ENCODE measurements around the gene EPHB1.

The EPHB1 gene

GRCh38 chr3:135235541-135235940, 440.5 kb downstream of the EPHB1 start:
- DNase-seq: no peak

DNA sequence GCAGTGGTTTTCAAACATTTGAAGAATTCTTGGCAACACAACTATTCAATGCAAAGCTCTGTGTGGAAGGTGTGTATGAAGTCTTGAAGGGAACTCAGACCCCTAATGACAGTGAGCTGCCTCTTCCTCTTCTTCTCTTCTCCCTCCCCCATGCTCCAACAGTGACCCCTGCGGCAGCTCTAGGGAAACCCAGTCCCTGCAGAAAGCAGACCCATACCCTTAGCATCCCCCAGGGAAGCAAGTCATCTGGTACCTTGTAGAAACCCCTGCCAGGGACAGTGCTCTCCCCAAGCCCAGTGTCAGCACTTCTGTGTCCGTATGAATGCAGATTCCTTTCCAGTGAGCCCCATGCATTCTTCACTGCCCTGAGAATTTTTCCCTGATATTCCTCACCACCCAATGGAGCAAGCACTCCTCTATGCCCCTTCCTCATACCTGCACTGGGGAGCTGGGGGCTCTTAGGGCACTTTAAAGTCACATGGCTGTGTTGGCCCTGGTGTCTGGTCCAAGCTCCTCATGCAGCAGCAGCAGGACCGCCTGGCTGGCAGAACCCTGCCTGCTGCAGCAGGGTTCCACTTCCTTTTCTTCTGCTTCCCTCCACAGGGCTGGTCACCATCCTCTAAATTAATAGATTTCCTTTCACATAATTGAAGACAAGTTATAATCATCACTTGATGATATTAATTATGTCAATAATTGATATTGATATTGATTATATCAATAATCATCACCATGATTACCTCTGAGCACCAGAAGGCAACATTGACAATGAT, 442.5 kb downstream of the EPHB1 start:
- no peak for DNase-seq

DNA sequence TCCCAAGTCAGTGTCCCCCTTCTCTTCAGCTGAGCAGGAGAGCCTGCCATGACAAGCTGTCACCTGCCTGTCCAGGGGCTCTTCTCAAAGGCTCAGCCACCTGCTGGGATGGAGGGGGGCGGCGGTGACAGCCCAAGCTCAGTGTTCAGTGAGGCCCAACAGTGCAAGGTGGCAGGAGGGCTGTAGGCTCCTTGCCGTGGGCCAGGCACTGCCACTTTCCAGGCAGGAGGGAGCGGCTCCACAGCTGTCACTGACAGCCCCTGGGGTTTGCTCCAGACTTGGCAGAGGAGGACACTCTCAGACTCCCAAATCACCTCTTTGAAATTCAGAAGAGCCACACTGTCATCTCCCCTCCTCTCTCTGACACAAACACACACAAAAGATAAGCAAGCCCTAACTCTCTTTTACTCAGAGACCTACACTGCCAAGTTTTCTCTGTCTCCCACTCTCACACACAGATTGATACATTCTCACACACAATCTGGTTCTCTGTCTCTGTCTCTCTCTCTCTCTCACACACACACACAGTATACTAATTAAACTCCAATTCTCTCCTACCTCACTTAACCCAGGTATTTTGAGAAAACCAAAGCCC, 443.3 kb downstream of the EPHB1 start:
- DNase-seq: no peak

GRCh38 chr3:135238871-135239614, 444.0 kb downstream of the EPHB1 start:
- no peak for DNase-seq

DNA sequence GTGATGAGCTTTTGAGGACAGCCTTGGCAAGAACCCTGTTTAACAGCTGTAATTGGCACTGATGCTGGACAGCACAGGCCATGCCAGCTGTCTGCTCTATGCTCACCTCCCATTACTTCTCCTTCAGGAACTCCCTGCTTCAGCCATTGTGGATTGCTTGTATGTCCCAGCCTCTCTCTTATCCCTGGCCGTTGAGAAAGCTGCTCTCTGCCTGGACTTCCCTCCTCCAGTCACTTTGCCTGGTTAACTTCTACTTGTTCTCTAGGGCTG, 444.5 kb downstream of the EPHB1 start:
- no peak for DNase-seq

- no peak for DNase-seq
Measured at GRCh38 chr3:135240426-135240825, 445.4 kb downstream of the EPHB1 start.

DNA sequence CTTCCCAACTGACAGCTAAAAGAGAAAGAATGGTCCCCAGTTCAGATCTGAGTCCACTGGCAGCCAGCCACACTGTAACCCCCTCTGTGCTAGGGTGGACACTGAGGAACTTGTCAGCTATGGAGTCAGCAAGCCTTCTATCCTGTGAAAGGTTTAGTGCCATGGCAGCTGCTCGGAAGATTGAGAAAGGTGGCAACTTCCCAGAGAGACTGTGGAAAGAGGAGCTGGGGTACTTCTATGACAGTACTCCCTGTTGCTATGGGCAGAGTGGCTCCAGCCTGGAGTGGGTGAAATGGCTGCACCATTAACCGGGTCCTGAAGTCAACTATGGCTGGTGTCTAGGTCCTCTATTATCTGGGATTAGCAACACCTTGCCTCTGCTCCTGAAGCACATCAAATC, 447.2 kb downstream of the EPHB1 start:
- no peak for DNase-seq

DNA sequence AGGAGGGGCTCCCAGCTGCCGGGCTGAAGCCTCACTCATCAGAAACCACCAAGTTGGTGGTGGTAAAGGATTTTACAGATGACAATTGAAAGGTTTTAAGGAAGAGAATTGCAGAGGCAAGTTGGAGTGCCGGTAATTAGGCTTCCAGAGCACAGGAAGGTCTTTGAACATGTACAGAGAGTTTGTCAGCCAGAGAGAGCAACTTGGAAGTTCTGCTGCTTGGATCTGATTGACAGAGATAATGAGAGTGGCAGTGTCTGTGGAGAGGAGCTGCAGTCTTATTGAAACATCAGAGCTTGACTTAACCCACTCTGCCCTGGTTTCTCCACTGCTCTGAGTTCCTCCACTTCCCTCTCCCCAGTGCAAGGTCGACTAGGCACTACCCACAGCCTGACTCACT, 448.6 kb downstream of the EPHB1 start:
- no peak for DNase-seq

DNA sequence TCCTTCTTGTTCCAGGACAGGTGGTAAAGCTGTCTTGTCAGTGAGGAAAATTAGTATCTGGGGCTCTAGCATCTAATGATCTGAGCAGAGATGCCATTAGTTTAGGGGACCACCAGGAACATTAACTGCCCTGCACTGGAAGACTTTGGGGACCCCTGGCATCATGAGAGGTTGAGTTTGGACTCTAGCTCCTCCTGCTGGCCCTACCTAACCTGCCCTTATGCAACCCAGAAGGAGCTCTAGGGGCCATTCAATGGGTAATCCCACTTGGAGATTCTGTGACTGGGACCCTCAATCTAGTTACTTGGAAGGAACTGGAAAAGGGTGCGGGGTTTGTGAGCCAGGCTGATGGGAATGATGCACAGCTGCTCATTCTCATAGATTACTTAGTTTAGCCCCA, 451.0 kb downstream of the EPHB1 start:
- DNase-seq: no peak

- DNase-seq: no peak
Measured at GRCh38 chr3:135248213-135248612, 453.2 kb downstream of the EPHB1 start.

DNA sequence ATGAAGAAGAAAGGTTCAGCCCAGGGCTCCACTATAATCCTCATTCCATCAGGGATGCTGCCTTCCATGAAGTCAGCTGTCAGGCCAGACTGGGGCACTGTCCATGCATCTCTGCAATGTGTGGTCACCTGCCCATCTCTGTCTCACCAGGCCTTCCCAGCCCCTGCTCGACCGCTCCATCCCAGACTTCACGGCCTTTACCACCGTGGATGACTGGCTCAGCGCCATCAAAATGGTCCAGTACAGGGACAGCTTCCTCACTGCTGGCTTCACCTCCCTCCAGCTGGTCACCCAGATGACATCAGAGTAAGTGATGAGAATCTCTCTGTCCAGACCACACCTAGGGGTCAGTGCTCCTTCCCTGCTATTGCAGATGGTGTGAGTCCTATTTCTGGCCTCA, 454.1 kb downstream of the EPHB1 start:
- DNase-seq: no peak

GRCh38 chr3:135258916-135259315, 463.9 kb downstream of the EPHB1 start:
- no peak for DNase-seq

DNA sequence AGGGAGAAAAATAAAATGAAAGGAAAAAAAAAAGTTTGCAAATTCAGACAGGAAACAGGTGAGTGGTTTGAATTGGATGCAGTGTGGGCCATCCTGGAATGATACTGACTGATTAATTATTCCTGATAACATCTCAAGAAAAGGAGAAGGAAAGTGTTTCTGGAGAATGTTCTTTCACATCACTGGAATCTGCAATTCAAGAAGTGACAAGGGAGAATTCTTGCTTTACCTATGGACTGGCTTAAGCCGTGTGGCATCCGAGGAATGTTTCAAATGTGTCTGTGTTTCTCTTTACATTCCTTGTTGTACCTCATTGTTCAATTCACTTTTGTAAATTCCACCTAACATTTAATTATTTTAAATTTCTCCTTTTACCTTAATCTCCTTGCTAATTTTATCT, 465.0 kb downstream of the EPHB1 start:
- DNase-seq: no peak

DNA sequence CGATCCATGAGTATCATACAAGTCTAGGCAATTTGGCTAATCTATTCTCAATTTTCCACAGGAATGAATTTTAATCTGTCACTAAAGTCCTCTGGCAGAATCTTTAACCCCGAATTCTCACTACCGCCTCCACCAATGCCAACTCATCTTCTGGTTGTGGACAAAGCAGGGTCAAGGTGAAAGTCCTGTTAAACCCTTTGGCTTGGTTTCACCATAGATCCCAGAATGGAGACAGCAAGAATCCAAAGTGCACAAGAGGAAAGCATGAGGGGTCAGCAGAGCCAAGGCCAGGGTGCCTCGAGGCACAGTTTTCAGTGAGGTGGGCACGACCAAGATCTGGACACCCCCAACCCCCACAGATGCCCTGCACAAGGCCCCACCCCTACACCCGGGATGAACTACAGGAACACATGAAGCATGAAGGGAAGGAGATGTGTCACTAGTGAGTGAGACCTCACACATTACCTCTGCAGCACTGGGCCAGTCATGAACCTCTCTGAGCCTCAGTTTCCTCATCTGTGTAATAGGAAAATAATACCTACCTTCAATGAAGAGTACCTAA, 466.2 kb downstream of the EPHB1 start:
- DNase-seq: no peak

DNA sequence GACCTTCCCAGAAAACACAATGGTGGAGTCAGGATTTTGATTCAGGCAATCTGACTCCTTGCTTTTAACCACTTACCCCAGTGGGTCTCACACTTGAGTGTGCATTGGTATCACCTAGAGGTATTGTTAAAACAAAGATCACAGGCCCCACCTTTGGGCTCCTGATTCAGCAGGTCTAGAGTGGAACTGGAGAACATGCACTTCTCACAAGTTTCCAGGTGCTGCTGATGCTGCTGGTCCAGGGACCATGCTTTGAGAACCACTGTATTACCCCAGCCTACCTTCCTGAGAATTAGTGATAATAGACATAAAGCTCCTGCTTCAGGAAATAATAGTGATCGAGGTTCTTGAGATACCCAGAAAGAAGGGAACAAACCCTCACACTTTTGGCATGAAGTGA, 466.9 kb downstream of the EPHB1 start:
- DNase-seq: no peak

DNA sequence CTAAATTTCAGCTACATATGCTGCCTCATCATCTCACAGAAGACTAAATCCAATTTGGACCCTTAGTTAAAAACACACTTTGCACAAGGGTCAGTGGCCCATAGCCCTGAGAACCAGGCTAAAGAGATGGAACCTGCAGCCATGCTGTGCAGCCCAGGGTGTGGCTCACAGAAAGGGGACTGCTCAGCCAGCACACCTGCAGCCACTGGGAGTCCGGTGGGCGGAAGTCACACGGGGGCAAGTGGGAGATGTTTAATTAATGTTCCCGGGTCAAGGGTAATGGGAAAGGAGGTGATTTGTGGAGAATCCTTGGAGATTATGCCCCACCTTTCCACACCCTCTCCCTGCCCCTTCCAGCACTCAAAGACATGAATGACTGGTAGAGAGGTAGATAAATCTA, 467.4 kb downstream of the EPHB1 start:
- no peak for DNase-seq

- no peak for DNase-seq
Measured at GRCh38 chr3:135263331-135263730, 468.3 kb downstream of the EPHB1 start.

DNA sequence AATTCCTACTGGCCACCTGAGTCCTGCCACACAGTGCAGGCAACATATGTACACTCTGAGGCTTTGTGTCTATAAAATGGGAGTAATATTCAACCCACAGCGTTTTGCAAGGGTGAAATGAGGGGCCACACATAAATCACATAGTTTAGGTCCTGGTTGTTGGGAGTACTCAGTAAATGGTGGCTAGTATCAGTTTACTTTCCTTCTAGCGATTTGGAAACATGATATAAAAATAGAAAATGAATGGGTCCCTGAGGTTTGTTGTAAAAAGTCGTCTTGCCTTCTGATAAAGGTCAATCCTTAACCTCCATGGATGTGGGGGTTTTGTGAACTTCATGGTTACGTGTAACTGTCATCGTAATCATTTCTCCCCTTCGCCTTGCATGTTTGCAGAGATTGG, 472.4 kb downstream of the EPHB1 start:
- no peak for DNase-seq

DNA sequence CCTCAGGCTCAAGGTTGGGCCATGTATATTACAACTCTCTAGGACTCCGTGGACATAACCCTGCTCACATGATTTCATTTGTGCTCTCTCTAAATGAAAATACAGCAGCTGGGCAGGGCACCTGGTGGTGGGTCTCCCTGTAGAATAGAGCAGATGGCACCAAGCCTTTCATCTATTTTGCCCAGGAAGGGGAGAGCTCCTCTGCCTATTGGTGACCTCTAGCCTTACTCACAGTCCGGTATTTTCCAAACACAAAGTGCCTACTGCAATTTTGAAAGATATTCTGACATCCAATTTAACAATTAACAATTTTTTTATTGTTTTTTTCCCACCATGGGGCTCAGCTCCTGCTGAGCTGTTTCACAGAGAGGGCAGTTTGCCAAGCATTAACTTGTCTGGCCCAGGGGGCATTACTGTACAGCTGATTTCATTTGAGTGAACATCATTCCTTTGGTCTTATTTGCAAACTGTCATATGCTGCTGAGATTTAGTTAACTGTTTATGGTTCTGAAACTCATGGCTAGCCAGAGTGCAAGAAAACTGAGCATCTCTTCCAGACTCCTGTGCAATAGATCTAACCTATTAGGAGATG, 474.0 kb downstream of the EPHB1 start:
- no peak for DNase-seq

DNA sequence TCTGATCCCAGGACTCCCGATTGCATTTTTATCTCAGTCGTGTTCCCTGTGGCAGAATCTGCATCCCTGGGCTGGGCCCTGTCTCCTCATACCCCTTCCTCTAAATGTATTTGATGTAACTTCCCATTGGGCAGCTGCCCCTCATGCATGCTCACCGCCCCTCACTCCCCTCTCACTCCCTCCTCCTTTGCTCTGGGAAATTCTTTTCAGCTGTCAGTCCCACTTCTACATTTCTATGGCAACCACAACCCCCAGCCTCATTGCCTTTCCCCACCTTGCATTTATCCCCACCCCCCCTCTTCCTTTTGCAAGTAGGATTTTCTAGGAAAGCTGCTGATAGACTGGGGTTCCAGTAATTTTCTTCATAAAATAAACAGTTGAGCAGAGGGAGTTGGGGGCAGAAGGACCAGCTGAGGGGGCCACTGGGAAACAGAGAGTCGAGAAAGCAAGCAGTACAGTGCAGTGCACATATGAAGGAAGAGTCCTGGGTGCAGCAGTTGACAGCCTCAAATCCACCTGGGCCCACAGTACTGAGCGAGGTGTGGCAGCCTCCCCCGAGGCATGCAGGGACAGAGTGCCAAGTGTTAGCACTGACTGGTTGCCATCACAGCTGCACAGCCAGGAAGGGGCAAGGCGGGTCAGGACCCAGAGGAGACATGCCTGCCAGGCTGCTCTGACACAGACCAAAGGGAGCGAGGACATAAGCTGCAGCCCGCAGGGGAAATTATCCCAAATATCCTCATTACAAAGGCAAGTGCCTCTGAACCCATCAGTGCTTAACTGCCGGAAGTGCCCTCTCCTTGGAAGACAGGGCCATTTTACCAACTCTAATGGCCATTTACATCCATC, 476.3 kb downstream of the EPHB1 start:
- no peak for DNase-seq

DNA sequence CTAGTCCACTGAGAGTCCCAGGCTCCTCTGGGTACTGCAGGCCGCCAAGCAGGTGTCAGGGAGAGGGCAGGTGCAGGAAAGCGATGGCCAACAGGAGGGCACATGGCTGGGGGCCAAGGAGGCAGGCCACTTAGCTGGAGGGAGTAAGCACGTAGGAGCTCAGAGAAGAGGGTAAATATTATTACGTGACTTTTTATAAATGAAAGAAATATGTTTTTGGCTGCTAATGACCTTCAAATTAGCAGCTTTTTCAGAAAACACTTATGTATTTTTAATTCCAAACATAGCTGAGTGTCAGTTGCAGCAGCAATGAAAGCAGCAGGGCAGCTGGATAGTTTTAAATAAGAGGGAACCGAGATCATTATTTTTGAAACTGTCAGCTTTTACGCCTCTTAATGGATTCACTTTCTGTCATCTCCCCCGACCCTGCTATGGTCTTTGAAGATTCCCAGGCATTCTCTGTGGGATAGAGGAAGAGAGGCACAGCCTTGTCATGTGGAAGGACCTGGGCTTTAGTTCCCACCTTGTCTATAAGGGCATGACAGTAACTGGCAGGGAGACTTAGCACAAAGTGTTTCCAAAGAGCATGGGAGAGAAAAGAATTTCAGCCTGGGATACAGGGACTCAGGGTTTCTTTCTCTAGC, 477.1 kb downstream of the EPHB1 start:
- no peak for DNase-seq

DNA sequence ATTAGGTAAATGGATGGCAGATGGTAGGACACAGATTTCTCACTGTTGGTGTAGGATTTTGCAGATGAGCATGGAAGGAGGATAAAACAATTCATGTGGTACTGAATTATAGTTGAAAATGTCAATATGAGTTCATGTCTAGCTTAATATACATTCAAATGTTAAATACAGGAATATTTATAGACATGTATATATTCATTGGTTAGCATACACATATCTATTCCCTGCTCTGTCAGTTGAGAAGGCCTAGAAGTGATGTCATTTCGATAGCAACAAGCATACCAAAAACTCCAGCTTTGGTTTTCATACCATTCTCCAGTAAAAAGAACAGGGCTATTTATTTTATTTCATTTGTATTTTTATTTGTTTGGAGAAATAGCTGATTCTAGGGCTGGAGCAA, 497.1 kb downstream of the EPHB1 start:
- no peak for DNase-seq

All from EL (cell line).